GM12878 (cell line): ENCODE data around the gene SLC25A43. TPM values are rescaled to one million over a fixed set of nuclear protein-coding genes. Genes with fewer than 3 reads are reported as not detected.

Source experiments
- ATAC-seq: fragments of 200-7000 bp; cut with Tn5 transposase; 3 replicates; pipeline ENCODE4 v1.9.1; 2020; ENCODE audit warnings: mild to moderate bottlenecking, moderate library complexity
- BruUV-seq: library from RNA; stranded (reverse); fragments of 400-500 nt; replicated peaks from 2 replicates; lab custom pipeline; 2021; lab: Mats Ljungman, UMichigan
- CTCF ChIA-PET: fragments of 300-600 bp; sonication (Branson Sonifier 250); formaldehyde crosslinking; extraction: SDS; loops from one replicate; lab custom pipeline; 2021; ENCODE audit warnings: inconsistent platforms; lab: Yijun Ruan, JAX
- POLR2A ChIA-PET: fragments of 350-600 bp; formaldehyde crosslinking; extraction: SDS; loops from one replicate; lab custom pipeline; 2021; ENCODE audit warnings: inconsistent platforms; lab: Charles Lee
- RAD21 ChIA-PET: fragments of 300-600 bp; sonication (Branson Sonifier 250); formaldehyde crosslinking; loops from one replicate; lab custom pipeline; 2023; ENCODE audit warnings: antibody characterized with exemption; ENCODE audit not compliant: unreplicated experiment; lab: Charles Lee
- SMC1A ChIA-PET: fragments of 300-600 bp; sonication (Branson Sonifier 250); formaldehyde crosslinking; loops from one replicate; lab custom pipeline; 2023; ENCODE audit not compliant: unreplicated experiment, uncharacterized antibody; lab: Charles Lee
- DNase-seq: peaks from one replicate; pipeline ENCODE4 v3.0.0-alpha.2; 2011; ENCODE audit warnings: low read depth, low spot score
- FAIRE-seq: peaks from 3 replicates; lab custom pipeline; 2011; peaks lifted over from hg19 to GRCh38; lab: Jason Lieb, UNC
- H2AFZ ChIP-seq: 2 replicates; pipeline ENCODE4 v1.6.0; 2011; ENCODE audit warnings: low read depth, low read length, control low read depth; ENCODE audit not compliant: control insufficient read depth
- H3K27ac ChIP-seq: 2 replicates; pipeline ENCODE4 v1.5.1; 2011; ENCODE audit warnings: control low read depth; ENCODE audit not compliant: control insufficient read depth, insufficient read depth
- H3K27me3 ChIP-seq, 2 experiments: replicated peaks in 1 of 2; 2 replicates each; pipeline versions ENCODE4 v1.6.0 to v1.6.1; 2011; ENCODE audit warnings: low read length in 1 of 2; ENCODE audit not compliant: control insufficient read depth in 2 of 2, insufficient read depth in 2 of 2
- H3K36me3 ChIP-seq, 2 experiments: 2 replicates each; pipeline ENCODE4 v1.5.1; 2011; ENCODE audit warnings: low read length in 1 of 2; ENCODE audit not compliant: control insufficient read depth in 2 of 2, insufficient read depth in 2 of 2
- H3K4me1 ChIP-seq: 2 replicates; pipeline ENCODE4 v1.6.1; 2011; ENCODE audit warnings: mild to moderate bottlenecking, low read length, moderate library complexity, mixed read lengths; ENCODE audit not compliant: control insufficient read depth, insufficient read depth
- H3K4me2 ChIP-seq: 2 replicates; pipeline ENCODE4 v1.6.0; 2011; ENCODE audit warnings: control low read depth; ENCODE audit not compliant: control insufficient read depth, insufficient read depth
- H3K4me3 ChIP-seq: fragments of 200-600 bp; sonication (generic); 2 replicates; pipeline ENCODE4 v1.5.1; 2016
- H3K79me2 ChIP-seq: 2 replicates; pipeline ENCODE4 v1.6.0; 2011; ENCODE audit warnings: low read length; ENCODE audit not compliant: control insufficient read depth, insufficient read depth
- H3K9ac ChIP-seq: 2 replicates; pipeline ENCODE4 v1.8.0; 2011; ENCODE audit warnings: low read length, control low read depth, mixed read lengths; ENCODE audit not compliant: control insufficient read depth, insufficient read depth
- H3K9me3 ChIP-seq: replicated peaks from 3 replicates; pipeline ENCODE4 v1.5.1; 2011; ENCODE audit warnings: mild to moderate bottlenecking, low read length; ENCODE audit not compliant: control insufficient read depth, insufficient read depth
- H4K20me1 ChIP-seq: 2 replicates; pipeline ENCODE4 v1.6.0; 2011; ENCODE audit not compliant: control insufficient read depth, insufficient read depth
- ATF7 ChIP-seq: fragments of 450-650 bp; IDR thresholded peaks from 2 replicates; pipeline ENCODE4 v1.6.1; 2016; ENCODE audit warnings: low read depth, mild to moderate bottlenecking
- CHD1 ChIP-seq: IDR thresholded peaks from 2 replicates; pipeline ENCODE4 v1.6.1; 2012; ENCODE audit warnings: low read depth, low read length, improper control_type of control experiment
- CHD4 ChIP-seq: fragments of 200-600 bp; sonication (generic); IDR thresholded peaks from 2 replicates; pipeline ENCODE4 v1.6.1; 2016; ENCODE audit warnings: mild to moderate bottlenecking
- LARP7 ChIP-seq: fragments of 450-650 bp; IDR thresholded peaks from 2 replicates; pipeline ENCODE4 v1.6.1; 2017; ENCODE audit warnings: mild to moderate bottlenecking
- MEF2B ChIP-seq: fragments of 450-650 bp; IDR thresholded peaks from 2 replicates; pipeline ENCODE4 v1.6.1; 2018; ENCODE audit warnings: mild to moderate bottlenecking, moderate library complexity; ENCODE audit not compliant: partially characterized antibody, poor library complexity, severe bottlenecking
- NFYB ChIP-seq: IDR thresholded peaks from 2 replicates; pipeline ENCODE4 v1.6.1; 2011; ENCODE audit warnings: low read depth, mild to moderate bottlenecking, low read length, improper control_type of control experiment, moderate library complexity; ENCODE audit not compliant: insufficient read depth
- RELA ChIP-seq: fragments of 450-650 bp; IDR thresholded peaks from 2 replicates; pipeline ENCODE4 v1.8.0; 2014; ENCODE audit warnings: borderline replicate concordance; ENCODE audit not compliant: partially characterized antibody
- SMC3 ChIP-seq: IDR thresholded peaks from 2 replicates; pipeline ENCODE4 v1.6.1; 2011; ENCODE audit warnings: low read length, improper control_type of control experiment, borderline replicate concordance
- TCF3 ChIP-seq: IDR thresholded peaks from 2 replicates; pipeline ENCODE4 v1.6.1; 2012; ENCODE audit warnings: low read depth, mild to moderate bottlenecking, low read length, borderline replicate concordance; ENCODE audit not compliant: insufficient read depth
- ZZZ3 ChIP-seq: IDR thresholded peaks from 2 replicates; pipeline ENCODE4 v1.6.1; 2011; ENCODE audit warnings: low read depth; ENCODE audit not compliant: control insufficient read depth, insufficient read length
- WGBS: methylation state at CpG from one replicate; pipeline ENCODE4 v1.1.6; 2016; ENCODE audit warnings: low lambda C conversion rate; ENCODE audit not compliant: insufficient replicate concordance, insufficient coverage; ENCODE audit errors: missing lambda C conversion rate; 5-methylcytosine and 5-hydroxymethylcytosine counted together
- in situ Hi-C: fragments of 300-500 bp; cut with MboI; formaldehyde crosslinking; loops from 9 replicates; pipeline ENCODE4 v1.14.3; 2018; ENCODE audit warnings: mixed read lengths
- intact Hi-C: fragments of 100-400 bp; cut with micrococcal nuclease; formaldehyde crosslinking; loops from one replicate; pipeline ENCODE4 v1.14.2; 2022; ENCODE audit not compliant: unreplicated experiment
- polyA plus RNA-seq, 11 experiments: library from polyadenylated mRNA; depleted of rRNA in 4 of 11; unstranded in 6 of 11; stranded (reverse) in 5 of 11; fragments of >200 nt; fragmentation: Nextera tagmentation in 4 of 11; fragmentation: Illumina TruSeq in 1 of 11; extraction: Ambion mirVana in 4 of 11; extraction: Trizol in 1 of 11; gene quantifications; 1 replicate in 1 of 11; 2 replicates in 10 of 11; pipeline versions ENCODE4 v1.2.1 to v1.2.3, GENCODE V29; 2011 to 2016; ENCODE audit warnings: inconsistent platforms in 2 of 11, missing spikeins in 2 of 11, low read depth in 1 of 11
- total RNA-seq, 4 experiments: library from RNA; depleted of rRNA in 3 of 4; stranded (reverse); fragments of >200 nt in 3 of 4; fragmentation: Illumina TruSeq in 1 of 4; extraction: Trizol in 1 of 4; gene quantifications; 2 replicates each; pipeline versions ENCODE4 v1.2.1 to v1.2.3, GENCODE V29; 2013 to 2021
- TF ChIP-seq, protein P1 (sequence below): fragments of 450-650 bp; formaldehyde crosslinking; IDR thresholded peaks from 2 replicates; pipeline ENCODE4 v1.5.0; 2022; ENCODE audit warnings: mild to moderate bottlenecking, missing genetic modification characterization
- TF ChIP-seq, protein P2 (sequence below): IDR thresholded peaks from 2 replicates; pipeline ENCODE4 v1.6.1; 2011; ENCODE audit warnings: borderline replicate concordance, low read depth, mild to moderate bottlenecking, moderate library complexity, mixed read lengths, low read length; ENCODE audit not compliant: insufficient read depth; ENCODE audit errors: extremely low read length
- TF ChIP-seq, protein P3 (sequence below): IDR thresholded peaks from 2 replicates; pipeline ENCODE4 v1.6.1; 2011; ENCODE audit warnings: borderline replicate concordance, low read depth, mild to moderate bottlenecking, moderate library complexity, low read length; ENCODE audit not compliant: insufficient read depth, poor library complexity, severe bottlenecking

Gene SLC25A43
- total and polyA plus RNA-seq, 10 of the 15 experiments (the other 5 are each of a cell fraction or from before 2014, with no cell fraction given): 2.5 to 13.5 (median 6.8) TPM

DNA sequence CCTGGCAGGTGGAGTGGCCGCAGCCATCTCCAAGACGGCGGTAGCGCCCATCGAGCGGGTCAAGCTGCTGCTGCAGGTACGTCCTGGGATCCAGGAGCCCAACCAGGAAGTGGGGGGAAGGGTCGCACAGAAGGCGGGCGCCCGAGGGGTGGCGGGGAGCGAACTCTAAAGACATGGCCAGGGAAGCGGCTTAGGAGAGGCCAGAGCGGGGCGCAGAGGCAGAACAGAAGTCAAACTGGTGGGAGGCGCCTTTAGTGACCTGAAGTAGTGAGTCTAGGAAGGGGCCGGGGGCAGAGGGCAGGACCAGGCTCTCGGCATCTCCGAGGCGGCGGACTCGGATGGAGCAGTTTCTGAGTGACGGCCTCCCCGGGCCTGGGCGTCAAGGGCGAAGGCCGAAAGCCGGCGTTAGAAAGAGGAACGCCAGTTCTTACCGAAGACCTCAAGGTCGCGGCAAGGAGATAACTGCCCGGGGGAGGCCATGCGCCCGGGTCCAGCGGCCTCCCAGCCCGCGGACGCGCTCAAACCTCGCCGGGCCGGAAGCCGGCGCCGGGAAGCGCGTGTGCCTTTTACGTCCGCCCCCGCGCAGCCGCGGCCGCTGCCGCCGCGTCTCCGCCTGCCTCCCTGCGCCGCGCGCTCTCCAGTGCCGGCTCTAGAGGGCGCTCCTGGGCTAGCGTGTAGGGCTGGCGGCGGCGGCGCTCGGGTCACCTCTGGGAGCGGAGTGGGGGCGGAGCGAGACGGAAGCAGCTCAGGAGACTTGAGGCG is 69.6 kb downstream of the SLC25A43 start:
- peak; percentile 35 for DNase-seq
- WGBS: 37% methylated on average over 74 of the region's 78 CpGs
- in situ Hi-C loops: no loop called here
- Histone ChIP-seq H3K4me1 (no peaks in the 10 kb centered on the region; the same call in 1 of the 2 replicates), H2AFZ (peak overlapping the region; percentile 10; the same call in 1 of the 2 replicates), H4K20me1 (no peaks in the 10 kb centered on the region; the same call in 1 of the 2 replicates), H3K9me3 (no peaks in the 10 kb centered on the region; the same call in 2 of the 3 replicates), H3K4me3 (peak overlapping the region; percentile 81), H3K79me2 (peaks cover 15% of the 10 kb centered on the region), H3K36me3 (peaks cover 0 to 6% of the 10 kb centered on the region in 2 experiments; a peak in 1 of 4 replicates), H3K4me2 (peak overlapping the region; percentile 66), H3K27ac (peak overlapping the region; percentile 82), H3K27me3 (no peaks in the 10 kb centered on the region), H3K9ac (peak overlapping the region; percentile 93)
- FAIRE-seq: peak; percentile 35
- POLR2A ChIA-PET: interaction anchor here (0.6 to 4.5 kb wide), 6 partner anchors 9 to 132 kb away, joined by 3 to 21 read pairs (median 4); no protein-coding TSS in a partner anchor
- RAD21 ChIA-PET: interaction anchor here (0.6 to 1.9 kb wide), 8 partner anchors 9 to 137 kb away, joined by 3 to 15 read pairs (median 4); no protein-coding TSS in a partner anchor
- intact Hi-C loops: loop anchor here (1.0 kb wide), 1 partner anchor 69 kb away; the partner anchor contains the start of gene SLC25A43
- ATAC-seq: peak; percentile 84
- SMC1A ChIA-PET: interaction anchor here (0.7 to 1.3 kb wide), 4 partner anchors 10 to 323 kb away, joined by 3 to 5 read pairs (median 4); partner anchors contain the start of gene RPL39
- no TSS peak for BruUV-seq
- CTCF ChIA-PET: interaction anchor here (0.8 to 2.1 kb wide), 10 partner anchors 9 to 261 kb away, joined by 3 to 12 read pairs (median 3); no protein-coding TSS in a partner anchor
- TF ChIP-seq, protein P1, sequence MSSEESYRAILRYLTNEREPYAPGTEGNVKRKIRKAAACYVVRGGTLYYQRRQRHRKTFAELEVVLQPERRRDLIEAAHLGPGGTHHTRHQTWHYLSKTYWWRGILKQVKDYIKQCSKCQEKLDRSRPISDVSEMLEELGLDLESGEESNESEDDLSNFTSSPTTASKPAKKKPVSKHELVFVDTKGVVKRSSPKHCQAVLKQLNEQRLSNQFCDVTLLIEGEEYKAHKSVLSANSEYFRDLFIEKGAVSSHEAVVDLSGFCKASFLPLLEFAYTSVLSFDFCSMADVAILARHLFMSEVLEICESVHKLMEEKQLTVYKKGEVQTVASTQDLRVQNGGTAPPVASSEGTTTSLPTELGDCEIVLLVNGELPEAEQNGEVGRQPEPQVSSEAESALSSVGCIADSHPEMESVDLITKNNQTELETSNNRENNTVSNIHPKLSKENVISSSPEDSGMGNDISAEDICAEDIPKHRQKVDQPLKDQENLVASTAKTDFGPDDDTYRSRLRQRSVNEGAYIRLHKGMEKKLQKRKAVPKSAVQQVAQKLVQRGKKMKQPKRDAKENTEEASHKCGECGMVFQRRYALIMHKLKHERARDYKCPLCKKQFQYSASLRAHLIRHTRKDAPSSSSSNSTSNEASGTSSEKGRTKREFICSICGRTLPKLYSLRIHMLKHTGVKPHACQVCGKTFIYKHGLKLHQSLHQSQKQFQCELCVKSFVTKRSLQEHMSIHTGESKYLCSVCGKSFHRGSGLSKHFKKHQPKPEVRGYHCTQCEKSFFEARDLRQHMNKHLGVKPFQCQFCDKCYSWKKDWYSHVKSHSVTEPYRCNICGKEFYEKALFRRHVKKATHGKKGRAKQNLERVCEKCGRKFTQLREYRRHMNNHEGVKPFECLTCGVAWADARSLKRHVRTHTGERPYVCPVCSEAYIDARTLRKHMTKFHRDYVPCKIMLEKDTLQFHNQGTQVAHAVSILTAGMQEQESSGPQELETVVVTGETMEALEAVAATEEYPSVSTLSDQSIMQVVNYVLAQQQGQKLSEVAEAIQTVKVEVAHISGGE (CRISPR knock-in tag): no peak
- TF ChIP-seq, protein P2, sequence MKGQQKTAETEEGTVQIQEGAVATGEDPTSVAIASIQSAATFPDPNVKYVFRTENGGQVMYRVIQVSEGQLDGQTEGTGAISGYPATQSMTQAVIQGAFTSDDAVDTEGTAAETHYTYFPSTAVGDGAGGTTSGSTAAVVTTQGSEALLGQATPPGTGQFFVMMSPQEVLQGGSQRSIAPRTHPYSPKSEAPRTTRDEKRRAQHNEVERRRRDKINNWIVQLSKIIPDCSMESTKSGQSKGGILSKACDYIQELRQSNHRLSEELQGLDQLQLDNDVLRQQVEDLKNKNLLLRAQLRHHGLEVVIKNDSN: no peak
- TF ChIP-seq ATF7: no peak
- TF ChIP-seq CHD4: no peak
- no peak; the same call in 1 of the 2 replicates for TF ChIP-seq CHD1
- no peak for TF ChIP-seq SMC3
- TF ChIP-seq NFYB: no peak
- no peak for TF ChIP-seq TCF3
- TF ChIP-seq RELA: no peak
- peak; percentile 60; the same call in 1 of the 2 replicates for TF ChIP-seq LARP7
- TF ChIP-seq MEF2B: no peak
- TF ChIP-seq, protein P3, sequence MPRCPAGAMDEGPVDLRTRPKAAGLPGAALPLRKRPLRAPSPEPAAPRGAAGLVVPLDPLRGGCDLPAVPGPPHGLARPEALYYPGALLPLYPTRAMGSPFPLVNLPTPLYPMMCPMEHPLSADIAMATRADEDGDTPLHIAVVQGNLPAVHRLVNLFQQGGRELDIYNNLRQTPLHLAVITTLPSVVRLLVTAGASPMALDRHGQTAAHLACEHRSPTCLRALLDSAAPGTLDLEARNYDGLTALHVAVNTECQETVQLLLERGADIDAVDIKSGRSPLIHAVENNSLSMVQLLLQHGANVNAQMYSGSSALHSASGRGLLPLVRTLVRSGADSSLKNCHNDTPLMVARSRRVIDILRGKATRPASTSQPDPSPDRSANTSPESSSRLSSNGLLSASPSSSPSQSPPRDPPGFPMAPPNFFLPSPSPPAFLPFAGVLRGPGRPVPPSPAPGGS: no peak
- TF ChIP-seq ZZZ3: no peak
